HG03520 (cell line): ENCODE data around the gene CPB2.

Source experiments
- ATAC-seq: cut with Tn5 transposase; IDR thresholded peaks from one replicate; pipeline ENCODE4 v1.9.1; 2021; ENCODE audit warnings: mild to moderate bottlenecking, moderate library complexity; ENCODE audit not compliant: unreplicated experiment

The CPB2 gene

GRCh38 chr13:46127358-46128023 lies 22.7 kb upstream of the CPB2 start:
- ATAC-seq, result no peak

DNA sequence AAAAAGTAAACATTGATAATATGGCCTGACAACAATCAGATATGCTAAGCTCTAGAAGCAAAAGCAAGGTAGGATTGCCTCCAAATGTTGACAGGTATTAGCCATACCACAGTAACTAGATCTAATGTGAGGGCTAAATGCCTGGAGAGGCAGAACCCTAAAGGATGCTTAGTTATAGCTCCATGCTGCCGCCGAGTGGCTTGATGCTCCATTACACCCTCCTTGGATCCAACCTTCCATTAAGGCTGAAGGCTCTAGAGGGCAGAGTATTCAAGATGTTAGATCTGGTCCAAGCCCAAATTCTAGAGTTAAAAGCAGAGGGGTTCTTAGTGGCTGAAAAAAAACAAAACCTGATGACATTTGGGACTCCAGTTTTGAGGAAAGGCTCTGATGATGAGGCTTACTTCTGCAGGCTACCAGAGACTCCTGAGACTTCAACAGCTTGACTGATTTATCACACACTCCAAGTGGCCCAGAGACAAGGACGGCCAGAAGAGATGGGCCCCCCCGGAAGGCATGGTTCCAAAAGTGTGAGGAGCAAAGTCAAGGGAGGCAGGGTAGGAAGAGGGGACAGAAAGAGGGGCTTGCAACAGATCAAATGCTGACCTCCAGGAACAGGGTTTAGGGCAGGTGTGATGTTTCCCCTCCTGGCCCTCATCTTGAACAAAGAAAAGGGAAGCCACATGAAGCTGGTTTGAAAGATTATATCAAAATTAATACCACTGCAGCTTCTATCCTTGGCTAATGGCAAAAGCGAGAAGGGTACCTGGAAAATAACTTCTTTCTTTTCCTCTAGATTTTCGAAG lies 21.9 kb upstream of the CPB2 start:
- ATAC-seq, result peak; percentile 64

DNA sequence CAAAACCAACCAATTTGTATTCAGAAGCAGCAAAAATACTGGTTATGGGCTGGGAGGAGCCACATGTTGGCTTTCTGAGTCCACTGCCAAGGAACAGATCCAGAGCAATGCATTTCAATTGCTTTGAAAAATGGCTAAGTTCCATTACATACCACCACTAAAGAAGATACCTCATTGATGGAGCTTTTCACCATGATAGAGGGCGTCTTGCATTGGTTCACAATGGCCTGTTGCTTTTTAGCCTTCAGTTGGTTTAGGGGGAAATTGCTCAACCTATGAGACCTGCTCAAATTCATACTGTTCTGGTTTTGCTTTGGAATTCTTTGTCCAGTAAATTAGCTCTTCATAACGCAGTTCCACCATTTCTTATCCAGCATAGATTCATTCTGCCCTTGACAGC lies 21.2 kb upstream of the CPB2 start:
- ATAC-seq, result no peak

DNA sequence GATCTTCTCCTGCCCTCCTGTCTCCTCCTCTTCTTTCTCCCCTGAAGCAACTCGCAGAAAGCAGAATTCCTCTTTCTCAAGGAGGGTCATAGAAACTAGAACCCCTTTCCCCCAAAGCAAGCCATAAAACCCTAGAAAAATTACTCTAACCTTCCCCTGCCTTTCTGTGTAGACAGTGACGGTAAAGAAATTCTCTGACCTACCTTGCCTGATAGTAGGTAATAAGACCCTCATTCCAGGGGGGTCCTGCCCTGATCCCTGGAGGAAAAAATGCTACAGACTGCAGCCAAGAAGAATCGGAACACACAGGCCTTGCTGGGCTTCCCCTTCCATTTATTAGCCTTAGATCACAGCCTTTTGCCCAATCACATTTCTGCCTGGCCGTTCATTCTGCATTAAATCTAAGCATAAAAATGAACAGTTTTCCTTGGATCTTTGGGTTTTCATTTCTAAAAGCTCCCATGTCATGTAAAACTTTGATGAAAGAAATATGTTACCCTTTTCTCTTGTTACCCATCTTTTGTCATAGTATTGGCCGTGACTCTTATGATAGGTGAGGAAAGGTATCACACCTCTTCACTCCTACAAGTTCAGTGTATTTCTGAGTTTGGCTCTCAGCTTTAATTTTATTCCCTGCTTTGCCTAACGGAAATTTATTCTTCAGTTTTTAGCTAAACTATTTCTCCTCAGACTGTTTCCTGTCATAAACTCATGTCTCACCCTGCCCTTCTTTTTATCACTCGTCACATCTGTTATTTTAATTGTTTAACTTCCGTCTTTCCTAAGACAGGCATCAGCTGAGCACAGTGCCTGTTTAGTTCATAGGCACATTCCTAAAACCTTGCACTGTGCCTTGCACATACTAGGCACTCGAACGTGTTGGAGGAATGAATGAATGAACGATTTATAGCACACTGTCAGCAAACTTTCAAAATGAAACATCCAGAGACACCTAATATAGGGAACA lies 20.4 kb upstream of the CPB2 start:
- no peak for ATAC-seq

- ATAC-seq, result no peak
These were observed 19.7 kb upstream of the CPB2 start for GRCh38 chr13:46124531-46124966.

- ATAC-seq, result no peak
These were observed 17.5 kb upstream of the CPB2 start for GRCh38 chr13:46122304-46122703.

GRCh38 chr13:46121597-46122163 lies 16.8 kb upstream of the CPB2 start:
- no peak for ATAC-seq

- no peak for ATAC-seq
These were observed 16.2 kb upstream of the CPB2 start for GRCh38 chr13:46121033-46121432.

GRCh38 chr13:46119883-46120614 lies 15.2 kb upstream of the CPB2 start:
- ATAC-seq, result no peak

- no peak for ATAC-seq
These were observed 12.0 kb upstream of the CPB2 start for GRCh38 chr13:46116653-46117502.

DNA sequence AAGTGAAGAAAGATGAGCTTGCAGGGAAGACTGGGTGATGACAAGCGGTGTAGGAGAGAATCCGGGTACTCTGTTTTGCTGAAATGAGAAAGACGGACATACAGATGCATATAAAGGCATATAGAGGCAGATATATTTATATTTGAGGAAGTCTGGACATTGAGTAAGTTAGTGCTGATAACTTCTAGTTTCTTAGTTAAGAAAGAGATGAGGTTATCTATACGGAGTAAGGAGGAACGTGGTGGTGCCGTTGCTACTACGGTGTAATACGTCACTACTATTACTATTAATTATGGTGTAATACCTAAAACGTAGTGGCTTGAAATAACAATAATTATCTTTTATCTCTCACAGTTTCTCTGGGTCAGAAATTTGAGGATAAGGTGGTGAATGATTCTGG lies 9.8 kb upstream of the CPB2 start:
- ATAC-seq, result no peak

GRCh38 chr13:46113596-46113995 lies 8.8 kb upstream of the CPB2 start:
- ATAC-seq, result no peak

DNA sequence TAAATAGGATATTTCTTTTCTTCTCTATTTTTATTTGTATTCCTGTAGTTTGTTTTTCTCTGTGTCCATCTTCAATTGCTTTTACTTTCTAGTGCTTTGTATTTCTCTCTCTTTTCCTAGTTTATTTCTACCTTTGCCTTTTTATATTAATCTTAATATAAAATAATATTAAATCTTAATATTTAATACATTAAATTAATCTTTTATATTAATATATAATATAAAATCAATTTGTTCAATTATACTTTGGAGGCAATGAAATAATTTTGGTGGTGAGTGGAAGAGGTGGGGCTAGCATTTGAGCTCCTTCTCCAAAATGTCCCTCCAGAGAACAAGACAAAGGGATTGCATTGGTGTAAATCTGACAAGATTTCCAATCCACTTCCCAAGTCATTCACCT lies 6.3 kb upstream of the CPB2 start:
- ATAC-seq, result no peak

- ATAC-seq, result no peak
These were observed 4.6 kb upstream of the CPB2 start for GRCh38 chr13:46109451-46109850.

DNA sequence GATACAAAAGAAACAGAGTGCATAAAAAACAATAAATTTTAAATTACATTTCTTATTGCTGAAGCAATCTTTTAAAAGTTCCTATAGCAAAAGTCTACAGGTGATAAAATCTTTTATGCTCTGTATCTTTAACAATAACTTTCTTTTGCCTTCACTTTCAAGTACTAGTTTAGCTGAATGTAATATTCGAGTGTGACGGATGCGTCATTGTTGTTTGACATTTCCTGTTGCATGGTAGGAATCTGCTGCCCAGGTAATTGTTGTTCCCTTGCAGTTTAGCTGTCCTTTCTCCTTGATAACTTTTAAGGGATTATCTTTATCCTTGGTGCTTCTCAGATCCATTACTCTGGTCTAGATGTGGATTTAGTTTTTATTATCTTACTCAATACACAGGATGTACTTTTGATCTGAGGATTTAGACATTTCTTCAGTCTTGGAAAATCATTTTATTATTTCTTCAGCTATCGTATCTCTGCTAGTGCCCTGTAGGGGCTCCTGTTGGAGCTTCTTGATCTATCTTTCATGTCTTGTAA lies 2.1 kb upstream of the CPB2 start:
- ATAC-seq, result no peak

- ATAC-seq, result no peak
These were observed 1.8 kb downstream of the CPB2 start for GRCh38 chr13:46103037-46103436.

DNA sequence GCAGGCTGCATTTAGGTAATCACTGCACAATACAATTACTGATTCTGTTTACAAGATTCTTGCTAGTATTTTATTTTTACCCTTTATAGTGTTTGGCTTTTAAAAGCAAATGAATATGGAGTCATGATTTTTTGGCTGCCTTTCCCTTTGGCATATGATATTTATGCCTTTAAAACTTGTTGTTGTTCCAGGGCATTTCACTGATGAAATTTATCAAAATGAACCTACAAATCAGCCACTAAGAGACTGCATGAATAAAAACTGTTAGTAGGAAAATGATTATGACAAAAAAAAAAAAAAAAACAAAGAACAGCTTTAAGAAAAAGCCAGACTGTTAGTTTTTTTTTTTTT lies 2.6 kb downstream of the CPB2 start:
- no peak for ATAC-seq

- no peak for ATAC-seq
These were observed 3.2 kb downstream of the CPB2 start for GRCh38 chr13:46101484-46102254.
